Measurements from ENCODE around the gene CYP2A6. TPM values are rescaled to one million over a fixed set of nuclear protein-coding genes. Genes with fewer than 3 reads are reported as not detected.
"Not testable (repeated sequence)": the region's sequence is repeated elsewhere in the genome, so short reads cannot be mapped to it uniquely, and the experiment has no call there.

Gene CYP2A6
- total and polyA plus RNA-seq, 3 experiments from 2014 or later: not detected

GRCh38 chr19:40822161-40822560 lies 28.1 kb downstream of the CYP2A6 start:
- peaks cover 0 to 1% (median 0%) of the 10 kb centered on the region in 5 donors for H3K9me3 Mint-ChIP-seq
- H3K27ac ChIP-seq (ENCODE audit: low read depth, low read length): no peak overlapping the region
- H3K4me3 Mint-ChIP-seq: no peak overlapping the region
- peaks cover 2 to 6% (median 6%) of the 10 kb centered on the region in 3 donors for H3K36me3 Mint-ChIP-seq
- H3K4me1 ChIP-seq (ENCODE audit: insufficient read depth, low read length): peaks cover 33% of the 10 kb centered on the region
- no peaks in the 10 kb centered on the region for H3K27me3 ChIP-seq (ENCODE audit: insufficient read depth, low read length, poor library complexity, severe bottlenecking)
- CTCF ChIA-PET: no interaction called here
- peaks cover 38 to 62% (median 48%) of the 10 kb centered on the region in 3 donors for H3K4me1 Mint-ChIP-seq
- no peaks in the 10 kb centered on the region for H3K36me3 ChIP-seq (ENCODE audit: insufficient read depth, low read length)
- no peaks in the 10 kb centered on the region for H3K27me3 Mint-ChIP-seq
- H3K9me3 ChIP-seq (ENCODE audit: low read length): no peaks in the 10 kb centered on the region
- no peak for DNase-seq
- H3K27ac Mint-ChIP-seq: peak overlapping the region in 3 of 8 donors; percentile 3 to 84 (median 14)
- POLR2A ChIA-PET: no interaction called here
- no peak overlapping the region for H3K4me3 ChIP-seq (ENCODE audit: low read length)

GRCh38 chr19:40819479-40820234 lies 30.6 kb downstream of the CYP2A6 start:
- not testable (repeated sequence) for H3K4me3 ChIP-seq (ENCODE audit: low read length); H3K36me3 ChIP-seq (ENCODE audit: insufficient read depth, low read length); H3K36me3 Mint-ChIP-seq; H3K9me3 Mint-ChIP-seq; H3K27me3 Mint-ChIP-seq; H3K9me3 ChIP-seq (ENCODE audit: low read length); H3K27ac ChIP-seq (ENCODE audit: low read depth, low read length); H3K27me3 ChIP-seq (ENCODE audit: insufficient read depth, low read length, poor library complexity, severe bottlenecking)
- DNase-seq: peak; percentile 54 to 72 (median 57)
- H3K4me1 ChIP-seq (ENCODE audit: insufficient read depth, low read length): peaks cover 19% of the 10 kb centered on the region
- Mint-ChIP-seq H3K27ac (peak overlapping the region; percentile 30 to 97 (median 86)), H3K4me3 (peak overlapping the region in 5 of 7 donors; percentile 19 to 61 (median 32)), H3K4me1 (peaks cover 23 to 38% (median 26%) of the 10 kb centered on the region in 3 donors)
- CTCF ChIA-PET: interaction anchor here (0.9 to 3.6 kb wide), 20 partner anchors 12 to 325 kb away, joined by 3 to 46 read pairs (median 4); partner anchors contain the start of genes COQ8B, EGLN2, ITPKC and RAB4B
- POLR2A ChIA-PET: interaction anchor here (0.6 to 1.6 kb wide), 4 partner anchors 9 to 156 kb away, joined by 3 to 7 read pairs (median 4); no protein-coding TSS in a partner anchor

- CTCF ChIA-PET: interaction anchor here (1.0 to 3.6 kb wide), 17 partner anchors 11 to 325 kb away, joined by 3 to 46 read pairs (median 4); partner anchors contain the start of genes ACTMAP, COQ8B, EGLN2 and ITPKC
- Mint-ChIP-seq H3K4me3 (peak overlapping the region; percentile 60 to 90 (median 86)), H3K4me1 (peaks cover 21 to 33% (median 26%) of the 10 kb centered on the region in 3 donors), H3K27ac (peak overlapping the region; percentile 12 to 97 (median 92))
- peaks cover 19% of the 10 kb centered on the region for H3K4me1 ChIP-seq (ENCODE audit: insufficient read depth, low read length)
- POLR2A ChIA-PET: interaction anchor here (1.0 to 1.6 kb wide), 3 partner anchors 14 to 156 kb away, joined by 3 to 7 read pairs (median 3); no protein-coding TSS in a partner anchor
- H3K9me3 Mint-ChIP-seq; H3K36me3 ChIP-seq (ENCODE audit: insufficient read depth, low read length); H3K27me3 Mint-ChIP-seq; H3K36me3 Mint-ChIP-seq; H3K27me3 ChIP-seq (ENCODE audit: insufficient read depth, low read length, poor library complexity, severe bottlenecking); H3K9me3 ChIP-seq (ENCODE audit: low read length): not testable (repeated sequence)
- peak; percentile 69 to 82 (median 72) for DNase-seq
- peak overlapping the region; percentile 31 for H3K27ac ChIP-seq (ENCODE audit: low read depth, low read length)
- peak overlapping the region; percentile 61 for H3K4me3 ChIP-seq (ENCODE audit: low read length)
Measured at GRCh38 chr19:40818480-40819399, 31.5 kb downstream of the CYP2A6 start.

GRCh38 chr19:40815223-40815622 lies 35.0 kb downstream of the CYP2A6 start:
- H3K27me3 Mint-ChIP-seq: peaks cover 0 to 4% of the 10 kb centered on the region in 2 donors
- peaks cover 0 to 3% (median 2%) of the 10 kb centered on the region in 3 donors for H3K36me3 Mint-ChIP-seq
- CTCF ChIA-PET: no interaction called here
- Histone ChIP-seq H3K27me3 (ENCODE audit: insufficient read depth, low read length, poor library complexity, severe bottlenecking) (no peaks in the 10 kb centered on the region), H3K4me1 (ENCODE audit: insufficient read depth, low read length) (peaks cover 28% of the 10 kb centered on the region), H3K27ac (ENCODE audit: low read depth, low read length) (no peak overlapping the region), H3K36me3 (ENCODE audit: insufficient read depth, low read length) (no peaks in the 10 kb centered on the region), H3K4me3 (ENCODE audit: low read length) (no peak overlapping the region), H3K9me3 (ENCODE audit: low read length) (no peaks in the 10 kb centered on the region)
- peaks cover 41 to 51% (median 48%) of the 10 kb centered on the region in 3 donors for H3K4me1 Mint-ChIP-seq
- peak overlapping the region in 2 of 8 donors; percentile 64 to 79 for H3K27ac Mint-ChIP-seq
- POLR2A ChIA-PET: no interaction called here
- no peak overlapping the region for H3K4me3 Mint-ChIP-seq
- H3K9me3 Mint-ChIP-seq: no peaks in the 10 kb centered on the region
- DNase-seq: no peak

GRCh38 chr19:40813182-40813581 lies 37.1 kb downstream of the CYP2A6 start:
- no peak for DNase-seq
- Mint-ChIP-seq H3K36me3 (peaks cover 2 to 20% (median 2%) of the 10 kb centered on the region in 3 donors), H3K27ac (peak overlapping the region in 3 of 8 donors; percentile 20 to 86 (median 61)), H3K4me3 (peak overlapping the region in 3 of 7 donors; percentile 87 to 92 (median 90)), H3K9me3 (no peaks in the 10 kb centered on the region), H3K27me3 (peaks cover 0 to 4% of the 10 kb centered on the region in 2 donors), H3K4me1 (peaks cover 30 to 41% (median 40%) of the 10 kb centered on the region in 3 donors)
- Histone ChIP-seq H3K36me3 (ENCODE audit: insufficient read depth, low read length) (peaks cover 5% of the 10 kb centered on the region), H3K27ac (ENCODE audit: low read depth, low read length) (no peak overlapping the region), H3K4me3 (ENCODE audit: low read length) (no peak overlapping the region), H3K4me1 (ENCODE audit: insufficient read depth, low read length) (peaks cover 28% of the 10 kb centered on the region), H3K27me3 (ENCODE audit: insufficient read depth, low read length, poor library complexity, severe bottlenecking) (no peaks in the 10 kb centered on the region), H3K9me3 (ENCODE audit: low read length) (no peaks in the 10 kb centered on the region)
- ChIA-PET POLR2A (no interaction called here), CTCF (no interaction called here)

- H3K27me3 ChIP-seq (ENCODE audit: insufficient read depth, low read length, poor library complexity, severe bottlenecking); H3K27ac ChIP-seq (ENCODE audit: low read depth, low read length); H3K27me3 Mint-ChIP-seq; DNase-seq; H3K9me3 Mint-ChIP-seq; H3K4me3 ChIP-seq (ENCODE audit: low read length); H3K9me3 ChIP-seq (ENCODE audit: low read length): not testable (repeated sequence)
- Mint-ChIP-seq H3K27ac (peak overlapping the region in 6 of 8 donors; percentile 20 to 98 (median 78)), H3K4me1 (peaks cover 30 to 42% (median 41%) of the 10 kb centered on the region in 3 donors), H3K4me3 (peak overlapping the region; percentile 87 to 98 (median 92)), H3K36me3 (peaks cover 2 to 26% (median 4%) of the 10 kb centered on the region in 3 donors)
- peaks cover 11% of the 10 kb centered on the region for H3K36me3 ChIP-seq (ENCODE audit: insufficient read depth, low read length)
- CTCF ChIA-PET: interaction anchor here (2.1 kb wide), 1 partner anchor 149 kb away, joined by 6 read pairs; no protein-coding TSS in a partner anchor
- POLR2A ChIA-PET: interaction anchor here (1.4 kb wide), 1 partner anchor 14 kb away, joined by 5 read pairs; the partner anchor contains the start of gene EGLN2
- H3K4me1 ChIP-seq (ENCODE audit: insufficient read depth, low read length): peaks cover 28% of the 10 kb centered on the region
Measured at GRCh38 chr19:40812571-40812970, 37.7 kb downstream of the CYP2A6 start.

GRCh38 chr19:40811478-40812341 lies 38.5 kb downstream of the CYP2A6 start:
- Mint-ChIP-seq H3K4me3 (peak overlapping the region; percentile 87 to 98 (median 92)), H3K9me3 (no peaks in the 10 kb centered on the region), H3K27ac (peak overlapping the region; percentile 24 to 98 (median 87)), H3K36me3 (peaks cover 2 to 34% (median 5%) of the 10 kb centered on the region in 3 donors), H3K4me1 (peaks cover 36 to 50% (median 48%) of the 10 kb centered on the region in 3 donors), H3K27me3 (peaks cover 0 to 4% of the 10 kb centered on the region in 2 donors)
- CTCF ChIA-PET: interaction anchor here (2.1 kb wide), 1 partner anchor 148 kb away, joined by 6 read pairs; no protein-coding TSS in a partner anchor
- Histone ChIP-seq H3K27ac (ENCODE audit: low read depth, low read length) (peak overlapping the region; percentile 51), H3K4me3 (ENCODE audit: low read length) (peak overlapping the region; percentile 55), H3K4me1 (ENCODE audit: insufficient read depth, low read length) (peaks cover 36% of the 10 kb centered on the region), H3K27me3 (ENCODE audit: insufficient read depth, low read length, poor library complexity, severe bottlenecking) (no peaks in the 10 kb centered on the region), H3K36me3 (ENCODE audit: insufficient read depth, low read length) (peaks cover 15% of the 10 kb centered on the region), H3K9me3 (ENCODE audit: low read length) (no peaks in the 10 kb centered on the region)
- POLR2A ChIA-PET: interaction anchor here (0.6 to 1.4 kb wide), 3 partner anchors 8 to 13 kb away, joined by 3 to 5 read pairs (median 4); partner anchors contain the start of gene EGLN2
- peak in 2 of 5 donors; percentile 48 to 61 for DNase-seq

Measured in CD8-positive, alpha-beta memory T cell (primary cell).